ENCODE measurements around the gene NOTCH2. TPM values are rescaled to one million over a fixed set of nuclear protein-coding genes. Genes with fewer than 3 reads are reported as not detected.
"Not testable (repeated sequence)": the region's sequence is repeated elsewhere in the genome, so short reads cannot be mapped to it uniquely, and the experiment has no call there.

NOTCH2 gene
- total RNA-seq, 1 experiment from 2014 or later, result 53.7 TPM

DNA sequence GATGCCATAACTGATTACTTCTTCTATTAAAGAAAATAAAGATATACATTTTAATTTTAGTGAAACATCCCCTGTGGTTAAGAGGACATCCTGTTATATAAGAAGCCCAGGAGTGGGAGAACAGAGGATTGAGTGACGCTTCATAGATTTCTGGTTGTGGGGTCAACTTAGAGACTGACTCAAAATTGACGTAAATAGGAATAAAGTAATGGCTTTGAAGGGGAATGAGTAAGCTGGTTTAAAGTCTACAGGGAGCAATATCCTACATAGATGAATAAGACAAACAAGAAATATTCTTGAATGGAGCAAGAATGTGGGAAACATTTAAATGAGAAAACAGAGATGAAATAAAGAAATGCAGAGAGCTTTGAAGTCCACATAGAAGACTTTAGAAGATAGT, 46.6 kb upstream of the NOTCH2 start:
- not testable (repeated sequence) for H3K18ac ChIP-seq (ENCODE audit: insufficient read length, low read depth, low read length); H3K23ac ChIP-seq (ENCODE audit: insufficient read length, low read depth, low read length); H4K5ac ChIP-seq (ENCODE audit: insufficient read length, low read depth, low read length); H3K4me1 ChIP-seq (ENCODE audit: insufficient read depth, low read length); H3K27ac ChIP-seq (ENCODE audit: insufficient read length, low read depth, low read length); H2BK20ac ChIP-seq (ENCODE audit: low read depth, low read length, poor library complexity, severe bottlenecking); H3K4me2 ChIP-seq (ENCODE audit: insufficient read depth, insufficient read length, low read length); H3K4me3 Mint-ChIP-seq; H2BK5ac ChIP-seq (ENCODE audit: insufficient read length, low read length); H3K79me2 ChIP-seq (ENCODE audit: insufficient read depth, low read length); H3T11ph ChIP-seq (ENCODE audit: low read length); H2BK15ac ChIP-seq (ENCODE audit: low read depth, low read length); DNase-seq; H4K20me1 ChIP-seq (ENCODE audit: control insufficient read depth, insufficient read depth, insufficient read length); H3K56ac ChIP-seq (ENCODE audit: insufficient read length, low read depth, low read length); H2BK120ac ChIP-seq (ENCODE audit: low read depth, low read length, poor library complexity, severe bottlenecking); H3K9me3 Mint-ChIP-seq; H3K27me3 Mint-ChIP-seq (ENCODE audit: low read depth); H3K9me3 ChIP-seq (ENCODE audit: control insufficient read depth, low read depth, low read length); H3K27ac Mint-ChIP-seq; H3K4me1 Mint-ChIP-seq; H4K8ac ChIP-seq (replicated peaks; ENCODE audit: insufficient read length, low read depth, low read length); H2BK12ac ChIP-seq (ENCODE audit: insufficient read length, low read depth, low read length); H3K27me3 ChIP-seq (ENCODE audit: insufficient read depth, low read length); H3K36me3 Mint-ChIP-seq (ENCODE audit: insufficient read depth in 1 of 3, low read depth in 3 of 3); H3K79me1 ChIP-seq (ENCODE audit: insufficient read depth, low read depth, low read length, poor library complexity, severe bottlenecking); H2AK5ac ChIP-seq (ENCODE audit: insufficient read length, low read length); H3K14ac ChIP-seq (ENCODE audit: insufficient read depth, low read length); H4K91ac ChIP-seq (ENCODE audit: insufficient read length, low read depth, low read length); H3K4ac ChIP-seq (ENCODE audit: low read depth, low read length); H2AFZ ChIP-seq (ENCODE audit: low read length); H3K9ac ChIP-seq (ENCODE audit: extremely low read depth, insufficient read length, low read length); H3K23me2 ChIP-seq (ENCODE audit: insufficient read length, low read depth, low read length, poor library complexity, severe bottlenecking)
- no CpG with 5 or more reads among the region's 2 CpGs for WGBS (ENCODE audit: extremely low coverage, insufficient read length, low lambda C conversion rate)

DNA sequence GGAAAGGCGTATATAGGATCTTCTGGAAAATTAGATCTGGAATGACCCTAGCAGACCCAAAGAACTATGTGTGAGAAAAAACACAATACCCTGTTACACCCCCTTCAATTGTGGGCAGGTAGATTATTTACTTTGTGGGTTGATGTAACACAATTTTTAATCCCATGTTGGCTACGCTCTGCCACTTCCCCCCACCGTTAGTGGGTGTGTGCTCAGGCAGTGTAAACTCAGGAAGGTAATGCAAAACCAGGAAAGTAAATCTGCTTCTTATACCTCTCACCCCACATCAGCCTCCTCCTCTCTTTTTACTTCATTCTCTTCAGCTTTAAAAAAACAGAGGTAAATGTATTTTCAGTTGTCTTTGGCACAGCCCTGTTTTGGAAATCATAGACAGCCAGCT, 43.7 kb upstream of the NOTCH2 start:
- H2BK12ac ChIP-seq (ENCODE audit: insufficient read length, low read depth, low read length); H4K91ac ChIP-seq (ENCODE audit: insufficient read length, low read depth, low read length); H3K27ac Mint-ChIP-seq; H4K20me1 ChIP-seq (ENCODE audit: control insufficient read depth, insufficient read depth, insufficient read length); H2BK5ac ChIP-seq (ENCODE audit: insufficient read length, low read length); H3K4me1 ChIP-seq (ENCODE audit: insufficient read depth, low read length); H3K79me1 ChIP-seq (ENCODE audit: insufficient read depth, low read depth, low read length, poor library complexity, severe bottlenecking); H3K9me3 Mint-ChIP-seq; H3K23ac ChIP-seq (ENCODE audit: insufficient read length, low read depth, low read length); H3K79me2 ChIP-seq (ENCODE audit: insufficient read depth, low read length); H3K18ac ChIP-seq (ENCODE audit: insufficient read length, low read depth, low read length); H3K27me3 Mint-ChIP-seq (ENCODE audit: low read depth); H3T11ph ChIP-seq (ENCODE audit: low read length); H2AK5ac ChIP-seq (ENCODE audit: insufficient read length, low read length); H3K4me1 Mint-ChIP-seq; H2BK15ac ChIP-seq (ENCODE audit: low read depth, low read length); H3K9me3 ChIP-seq (ENCODE audit: control insufficient read depth, low read depth, low read length); H2BK20ac ChIP-seq (ENCODE audit: low read depth, low read length, poor library complexity, severe bottlenecking); H4K5ac ChIP-seq (ENCODE audit: insufficient read length, low read depth, low read length); H3K4me3 Mint-ChIP-seq; H3K4me2 ChIP-seq (ENCODE audit: insufficient read depth, insufficient read length, low read length); H3K9ac ChIP-seq (ENCODE audit: extremely low read depth, insufficient read length, low read length); H3K14ac ChIP-seq (ENCODE audit: insufficient read depth, low read length); H3K23me2 ChIP-seq (ENCODE audit: insufficient read length, low read depth, low read length, poor library complexity, severe bottlenecking); H3K56ac ChIP-seq (ENCODE audit: insufficient read length, low read depth, low read length); H2BK120ac ChIP-seq (ENCODE audit: low read depth, low read length, poor library complexity, severe bottlenecking); H2AFZ ChIP-seq (ENCODE audit: low read length); H3K27me3 ChIP-seq (ENCODE audit: insufficient read depth, low read length); H3K36me3 Mint-ChIP-seq (ENCODE audit: insufficient read depth in 1 of 3, low read depth in 3 of 3); H3K27ac ChIP-seq (ENCODE audit: insufficient read length, low read depth, low read length); H4K8ac ChIP-seq (replicated peaks; ENCODE audit: insufficient read length, low read depth, low read length); DNase-seq; H3K4ac ChIP-seq (ENCODE audit: low read depth, low read length): not testable (repeated sequence)
- no CpG with 5 or more reads among the region's 3 CpGs for WGBS (ENCODE audit: extremely low coverage, insufficient read length, low lambda C conversion rate)
